Daoy (cell line): ENCODE measurements around the gene ITGB7. TPM values are rescaled to one million over a fixed set of nuclear protein-coding genes. Genes with fewer than 3 reads are reported as not detected.
A peak's percentile ranks its signal among the peaks of the same experiment; 100 is the strongest.
"Not testable (repeated sequence)": the region's sequence is repeated elsewhere in the genome, so short reads cannot be mapped to it uniquely, and the experiment has no call there.

Experiments
- DNase-seq: peaks from one replicate; pipeline ENCODE4 v3.0.0-alpha.2; 2015; ENCODE audit warnings: low read depth
- total RNA-seq: library from RNA; depleted of rRNA; stranded (reverse); fragments of >200 nt; shearing (Covaris generic); gene quantifications from 2 replicates; pipeline ENCODE4 v1.2.3, GENCODE V29; 2014

ITGB7 gene
- total RNA-seq, 1 experiment from 2014 or later = 0.34 TPM

DNA sequence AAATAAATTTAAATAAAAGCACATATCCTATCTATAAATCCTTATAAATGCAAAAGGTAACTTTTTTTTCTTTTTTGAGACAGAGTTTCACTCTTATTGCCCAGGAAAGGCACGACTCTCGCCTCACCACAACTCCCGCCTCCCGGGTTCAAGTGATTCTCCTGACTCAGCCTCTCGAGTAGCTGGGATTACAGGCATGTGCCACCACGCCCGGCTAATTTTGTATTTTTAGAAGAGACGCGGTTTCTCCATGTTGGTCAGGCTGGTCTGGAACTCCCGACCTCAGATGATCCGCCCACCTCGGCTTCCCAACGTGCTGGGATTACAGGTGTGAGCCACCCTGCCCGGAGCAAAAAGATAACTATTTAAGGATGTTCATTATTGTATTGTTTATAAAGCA, 28.2 kb downstream of the ITGB7 start:
- DNase-seq = not testable (repeated sequence)

- DNase-seq = not testable (repeated sequence)
Observed at GRCh38 chr12:53177447-53177846, 29.6 kb downstream of the ITGB7 start.

DNA sequence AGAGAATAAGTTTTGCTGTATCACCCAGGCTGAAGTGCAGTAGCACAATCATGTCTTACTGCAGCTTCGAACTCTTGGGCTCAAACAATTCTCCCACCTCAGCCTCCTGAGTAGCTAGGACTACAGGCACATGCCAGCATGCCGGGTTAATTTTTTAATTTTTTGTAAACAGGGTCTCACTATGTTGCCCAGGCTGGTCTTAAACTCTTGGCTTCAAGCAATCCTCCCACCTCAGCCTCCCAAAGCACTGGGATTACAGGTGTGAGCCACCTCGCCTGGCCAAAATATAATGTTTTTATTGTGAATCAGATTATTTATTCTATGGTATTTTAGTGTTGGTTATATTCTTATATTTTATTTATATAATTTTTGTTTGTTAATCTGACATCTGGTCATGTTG, 30.3 kb downstream of the ITGB7 start:
- DNase-seq = no peak

DNA sequence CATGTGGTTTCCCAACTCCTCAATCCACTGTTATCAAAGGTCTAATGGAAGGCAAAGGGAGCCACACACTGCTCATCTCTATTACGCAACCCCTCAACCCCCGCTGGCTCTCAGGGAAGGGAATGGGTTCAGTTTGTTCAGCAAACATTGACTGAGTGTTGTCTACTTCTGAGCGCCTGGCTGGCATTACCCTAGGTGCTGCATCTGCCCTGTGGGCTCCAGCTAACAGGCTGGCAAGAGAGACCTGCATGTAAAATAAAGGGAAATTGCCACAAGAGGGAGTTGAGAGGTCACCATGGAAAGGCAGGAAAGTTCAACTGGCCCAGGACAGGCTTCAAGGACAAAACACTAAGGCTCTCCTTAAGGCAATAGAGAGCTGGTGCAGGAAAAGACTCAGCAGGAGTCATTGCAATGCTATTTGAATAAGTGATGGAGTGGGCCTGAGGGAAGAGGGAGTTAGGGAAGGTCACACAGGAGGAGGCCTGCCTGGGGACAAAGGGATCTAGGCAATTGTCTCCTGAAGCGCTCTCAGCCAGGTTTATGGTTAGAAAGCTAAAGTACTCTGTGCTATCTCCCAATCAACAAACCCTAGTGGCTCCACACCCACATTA, 32.1 kb downstream of the ITGB7 start:
- no peak for DNase-seq

- peak; percentile 60 for DNase-seq
Observed at GRCh38 chr12:53173085-53173715, 33.9 kb downstream of the ITGB7 start.

DNA sequence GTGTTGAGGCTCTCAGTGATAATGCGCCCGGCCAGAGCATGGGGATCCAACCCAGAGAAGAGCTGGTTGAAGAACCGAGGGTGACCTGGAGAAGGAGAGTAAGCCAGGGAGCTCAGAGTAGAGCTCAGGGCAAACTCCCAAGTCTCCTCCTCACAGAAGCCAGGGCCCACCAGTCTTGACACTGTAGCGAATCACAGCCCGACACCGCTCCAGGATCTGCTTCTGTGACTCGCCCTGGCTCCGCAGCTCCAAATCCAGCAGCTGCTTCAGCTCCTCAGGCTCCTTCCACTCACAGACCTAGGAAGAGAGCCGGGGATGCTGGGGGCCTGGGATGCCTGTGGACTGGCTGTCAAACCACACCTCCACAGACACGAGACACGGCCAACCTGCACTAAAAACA, 34.7 kb downstream of the ITGB7 start:
- DNase-seq = peak; percentile 45

GRCh38 chr12:53171725-53172329, 35.2 kb downstream of the ITGB7 start:
- DNase-seq = no peak

- no peak for DNase-seq
Observed at GRCh38 chr12:53170876-53171724, 36.0 kb downstream of the ITGB7 start.

DNA sequence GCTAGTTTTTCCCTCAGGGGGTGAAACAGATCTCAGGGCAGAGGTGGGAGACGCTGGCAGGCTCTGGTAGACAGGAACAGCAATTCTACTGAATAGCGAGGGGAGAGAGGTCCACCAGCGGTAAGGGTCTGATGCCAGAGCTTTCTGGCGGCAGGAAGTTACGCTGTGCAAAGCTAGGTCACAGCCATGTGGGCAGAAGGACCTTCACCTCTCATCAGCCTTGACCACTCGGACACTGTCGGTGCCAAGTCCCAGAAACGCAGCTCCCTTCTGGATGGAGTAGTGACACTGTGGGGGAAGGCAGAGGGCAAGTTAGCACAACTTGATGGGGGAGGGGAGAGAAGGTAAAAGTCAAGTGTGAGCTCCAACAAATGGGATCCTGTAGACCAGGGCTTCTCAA, 36.8 kb downstream of the ITGB7 start:
- DNase-seq = no peak

DNA sequence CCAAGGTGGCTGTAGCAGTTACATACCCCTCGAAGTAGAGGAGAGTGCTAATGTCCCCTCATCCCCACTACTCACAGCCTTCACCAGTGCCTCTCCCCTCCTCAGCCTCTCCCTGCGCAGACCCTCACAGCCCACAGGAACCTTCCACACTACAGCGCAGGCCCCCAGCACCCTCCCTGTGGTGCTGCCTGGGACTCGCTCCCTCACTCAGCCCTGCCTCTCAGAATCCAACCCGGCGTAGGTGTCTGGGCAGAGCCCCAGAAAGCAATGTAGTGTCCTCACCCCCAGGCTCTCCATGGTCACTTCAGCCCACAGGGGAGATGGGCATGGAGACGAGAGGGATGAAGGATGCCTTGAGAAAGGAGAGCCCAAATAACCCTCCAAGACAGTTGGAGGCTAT, 37.4 kb downstream of the ITGB7 start:
- DNase-seq = no peak

GRCh38 chr12:53166837-53167236, 40.2 kb downstream of the ITGB7 start:
- no peak for DNase-seq

GRCh38 chr12:53163008-53163407, 44.0 kb downstream of the ITGB7 start:
- DNase-seq = not testable (repeated sequence)

DNA sequence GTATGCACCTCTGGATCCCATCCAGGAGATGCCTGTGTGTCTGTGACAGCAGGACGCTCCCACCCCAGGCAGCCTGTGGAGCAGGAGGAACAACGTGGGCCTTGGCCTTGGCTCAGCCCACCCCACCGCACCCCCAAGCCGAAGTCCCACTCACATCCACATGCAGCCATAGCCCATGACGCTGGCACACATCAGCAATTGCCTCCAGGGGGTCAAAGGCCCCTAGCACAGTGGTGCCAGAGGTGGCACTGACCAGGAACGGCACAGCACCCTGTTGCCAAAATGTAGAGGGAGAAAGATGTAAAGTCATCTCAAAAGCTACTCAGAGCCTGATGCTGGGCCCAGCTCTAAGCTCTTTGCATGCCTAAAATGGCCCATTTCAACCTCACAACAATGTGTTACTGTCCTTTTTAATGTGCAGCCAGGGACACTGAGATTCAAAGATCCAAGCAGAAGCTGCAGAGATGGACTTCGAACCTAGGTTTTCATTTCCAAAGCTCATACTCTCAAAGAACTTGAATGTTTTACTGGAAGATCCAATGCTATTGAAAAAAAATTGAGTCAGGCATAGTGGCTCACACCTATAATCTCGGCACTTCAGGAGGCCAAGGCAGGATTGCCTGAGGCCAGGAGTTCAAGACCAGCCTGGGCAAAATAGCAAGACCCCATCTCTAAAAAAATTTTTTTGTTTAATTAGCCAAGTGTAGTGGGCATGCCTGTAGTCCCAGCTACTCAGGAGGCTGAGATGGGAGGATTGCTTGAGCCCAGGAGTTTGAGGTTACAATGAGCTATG, 45.7 kb downstream of the ITGB7 start:
- DNase-seq = no peak

- DNase-seq = no peak
Observed at GRCh38 chr12:53160673-53161072, 46.4 kb downstream of the ITGB7 start.

- DNase-seq = no peak
Observed at GRCh38 chr12:53160000-53160399, 47.1 kb downstream of the ITGB7 start.

- peak; percentile 87 for DNase-seq
Observed at GRCh38 chr12:53159195-53159839, 47.7 kb downstream of the ITGB7 start.

DNA sequence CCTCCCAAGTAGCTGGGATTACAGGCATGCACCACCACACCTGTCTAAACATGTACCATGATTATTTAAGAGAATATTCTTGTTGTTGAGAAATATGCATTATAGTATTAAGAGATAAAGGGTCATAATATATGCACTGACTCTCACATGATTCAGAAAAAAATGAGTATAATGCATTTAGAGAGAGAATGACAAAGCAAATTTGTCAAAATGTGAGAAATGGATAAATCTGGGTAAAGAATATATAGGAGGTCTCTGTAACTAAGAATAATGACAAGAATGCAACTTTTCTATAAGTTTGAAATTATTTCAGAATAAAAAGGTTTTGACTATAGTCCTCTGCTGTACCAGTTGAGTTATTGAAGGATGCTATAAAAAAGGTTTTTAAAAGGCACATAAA, 54.7 kb downstream of the ITGB7 start:
- no peak for DNase-seq

- DNase-seq = no peak
Observed at GRCh38 chr12:53151039-53151438, 56.0 kb downstream of the ITGB7 start.

GRCh38 chr12:53147653-53148052, 59.4 kb downstream of the ITGB7 start:
- no peak for DNase-seq

DNA sequence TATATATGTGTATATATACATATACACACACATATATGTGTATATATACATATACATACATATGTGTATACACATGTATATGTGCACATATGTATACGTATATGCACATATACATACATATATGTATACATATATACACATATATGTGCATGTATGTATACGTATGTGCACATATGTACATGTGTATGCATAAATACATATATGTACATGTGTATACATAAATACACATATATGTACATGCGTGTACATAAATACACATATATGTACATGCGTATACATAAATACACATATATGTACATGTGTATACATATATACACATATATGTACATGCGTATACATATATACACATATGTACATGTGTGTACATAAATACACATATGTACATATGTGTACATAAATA, 59.9 kb downstream of the ITGB7 start:
- no peak for DNase-seq
